Nephron (organoid): ENCODE data around the gene OCIAD1.

ENCODE experiments used
- H3K27ac Mint-ChIP-seq, 3 experiments: 2 replicates each; pipeline ENCODE4 v1.8.0; 2020; ENCODE audit warnings: mixed read lengths in 3 of 3, mild to moderate bottlenecking in 2 of 3, moderate library complexity in 1 of 3
- H3K27me3 Mint-ChIP-seq: 2 replicates; pipeline ENCODE4 v1.8.0; 2021; ENCODE audit warnings: low read depth, mild to moderate bottlenecking, moderate library complexity, mixed read lengths
- H3K36me3 Mint-ChIP-seq: 2 replicates; pipeline ENCODE4 v1.8.0; 2020; ENCODE audit warnings: low read depth, mixed read lengths
- H3K4me1 Mint-ChIP-seq: 2 replicates; pipeline ENCODE4 v1.8.0; 2020; ENCODE audit warnings: mixed read lengths
- H3K4me3 Mint-ChIP-seq, 3 experiments: 2 replicates each; pipeline ENCODE4 v1.8.0; 2020; ENCODE audit warnings: mild to moderate bottlenecking in 3 of 3, mixed read lengths in 3 of 3, moderate library complexity in 2 of 3
- H3K9me3 Mint-ChIP-seq: 2 replicates; pipeline ENCODE4 v1.8.0; 2020; ENCODE audit warnings: mixed read lengths
- TF ChIP-seq, protein P1 (sequence below), 3 experiments: fragments of 200-600 bp; sonication (generic); IDR thresholded peaks; one replicate each; pipeline ENCODE4 v1.5.0; 2021; ENCODE audit warnings: antibody characterized with exemption in 3 of 3; ENCODE audit not compliant: unreplicated experiment in 3 of 3

Gene OCIAD1

DNA sequence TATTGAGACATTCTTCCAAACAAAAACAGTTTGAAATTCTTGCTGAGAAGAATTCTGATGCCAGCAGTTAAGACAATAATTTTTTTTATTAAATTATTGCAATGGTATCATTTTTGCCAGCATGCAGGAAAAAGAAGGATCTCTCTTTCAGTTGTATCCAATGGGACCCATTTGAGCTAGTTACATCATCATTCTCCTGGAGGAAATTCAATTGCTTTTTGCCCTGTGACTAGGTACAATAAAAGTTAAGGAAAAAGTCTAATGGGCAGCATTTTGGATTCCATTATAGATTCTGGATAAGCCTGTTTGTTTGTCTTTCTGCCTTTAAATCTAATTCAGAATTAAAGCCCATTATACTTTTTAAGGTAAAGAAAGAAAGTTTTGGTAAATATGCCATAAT is 40.3 kb upstream of the OCIAD1 start:
- Mint-ChIP-seq H3K27ac (no peak overlapping the region), H3K36me3 (no peaks in the 10 kb centered on the region), H3K4me1 (peaks cover 12% of the 10 kb centered on the region), H3K4me3 (no peak overlapping the region), H3K9me3 (no peaks in the 10 kb centered on the region), H3K27me3 (no peaks in the 10 kb centered on the region)
- TF ChIP-seq, protein P1, sequence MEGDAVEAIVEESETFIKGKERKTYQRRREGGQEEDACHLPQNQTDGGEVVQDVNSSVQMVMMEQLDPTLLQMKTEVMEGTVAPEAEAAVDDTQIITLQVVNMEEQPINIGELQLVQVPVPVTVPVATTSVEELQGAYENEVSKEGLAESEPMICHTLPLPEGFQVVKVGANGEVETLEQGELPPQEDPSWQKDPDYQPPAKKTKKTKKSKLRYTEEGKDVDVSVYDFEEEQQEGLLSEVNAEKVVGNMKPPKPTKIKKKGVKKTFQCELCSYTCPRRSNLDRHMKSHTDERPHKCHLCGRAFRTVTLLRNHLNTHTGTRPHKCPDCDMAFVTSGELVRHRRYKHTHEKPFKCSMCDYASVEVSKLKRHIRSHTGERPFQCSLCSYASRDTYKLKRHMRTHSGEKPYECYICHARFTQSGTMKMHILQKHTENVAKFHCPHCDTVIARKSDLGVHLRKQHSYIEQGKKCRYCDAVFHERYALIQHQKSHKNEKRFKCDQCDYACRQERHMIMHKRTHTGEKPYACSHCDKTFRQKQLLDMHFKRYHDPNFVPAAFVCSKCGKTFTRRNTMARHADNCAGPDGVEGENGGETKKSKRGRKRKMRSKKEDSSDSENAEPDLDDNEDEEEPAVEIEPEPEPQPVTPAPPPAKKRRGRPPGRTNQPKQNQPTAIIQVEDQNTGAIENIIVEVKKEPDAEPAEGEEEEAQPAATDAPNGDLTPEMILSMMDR (IDR thresholded peaks at IDR 0.05; ENCODE audit: unreplicated experiment in 3 of 3): no peak

DNA sequence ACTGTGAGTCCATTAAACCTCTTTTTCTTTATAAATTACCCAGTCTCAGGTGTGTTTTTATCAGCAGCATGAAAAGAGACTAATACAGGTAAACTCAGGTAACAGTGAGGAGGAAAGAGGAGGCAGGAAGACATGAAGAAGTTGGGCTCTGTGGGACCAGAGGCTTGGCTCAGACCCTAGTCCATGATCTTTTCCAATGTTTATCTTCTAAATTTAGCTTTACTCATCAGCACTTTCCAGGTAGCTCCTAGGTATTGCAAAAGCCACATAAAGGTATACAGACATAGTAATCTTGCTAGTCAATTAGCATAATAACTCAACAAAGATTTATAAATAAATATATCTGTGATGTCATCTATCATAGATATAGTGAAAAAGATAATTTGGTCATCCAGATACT is 39.6 kb upstream of the OCIAD1 start:
- no peak overlapping the region for H3K27ac Mint-ChIP-seq
- no peaks in the 10 kb centered on the region for H3K36me3 Mint-ChIP-seq
- no peaks in the 10 kb centered on the region for H3K9me3 Mint-ChIP-seq
- H3K4me1 Mint-ChIP-seq: peaks cover 12% of the 10 kb centered on the region
- H3K27me3 Mint-ChIP-seq: no peaks in the 10 kb centered on the region
- no peak overlapping the region for H3K4me3 Mint-ChIP-seq
- TF ChIP-seq, protein P1 (IDR thresholded peaks at IDR 0.05; ENCODE audit: unreplicated experiment in 3 of 3): no peak

DNA sequence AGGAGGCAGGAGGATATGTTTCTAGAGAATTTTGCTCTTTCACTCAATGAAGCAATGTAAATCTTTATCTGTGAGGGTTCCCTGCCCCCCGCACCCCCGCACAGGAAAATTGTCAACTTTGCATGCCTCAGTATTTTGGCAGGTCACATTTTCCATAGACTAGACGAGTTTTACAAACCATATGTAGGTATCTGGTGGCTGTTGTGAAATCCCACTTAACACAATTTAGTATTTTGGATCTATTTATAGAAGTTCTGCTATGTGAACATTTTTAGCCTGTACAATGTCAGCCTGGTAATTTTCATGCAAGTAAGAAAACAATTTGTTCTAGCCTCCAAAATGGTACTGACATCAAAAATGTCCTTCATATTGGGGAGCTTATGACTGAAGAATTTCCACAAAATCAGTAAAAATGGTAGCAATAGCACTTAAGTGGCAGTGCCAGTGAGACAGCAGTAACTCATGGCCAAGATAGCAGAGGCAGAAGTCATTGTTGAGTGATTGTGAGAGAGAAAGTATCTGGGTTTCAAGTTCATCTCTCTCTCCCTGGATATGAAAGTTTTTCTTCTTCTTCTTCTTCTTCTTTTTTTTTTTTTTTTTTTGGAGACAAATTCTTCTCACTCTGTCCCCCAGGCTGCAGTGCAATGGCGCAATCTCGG is 38.4 kb upstream of the OCIAD1 start:
- Mint-ChIP-seq H3K36me3 (no peaks in the 10 kb centered on the region), H3K9me3 (no peaks in the 10 kb centered on the region), H3K27me3 (no peaks in the 10 kb centered on the region), H3K4me3 (no peak overlapping the region), H3K27ac (no peak overlapping the region), H3K4me1 (peaks cover 5% of the 10 kb centered on the region)
- TF ChIP-seq, protein P1 (IDR thresholded peaks at IDR 0.05; ENCODE audit: unreplicated experiment in 3 of 3): no peak

- no peak overlapping the region for H3K4me3 Mint-ChIP-seq
- TF ChIP-seq, protein P1 (IDR thresholded peaks at IDR 0.05; ENCODE audit: unreplicated experiment in 3 of 3): no peak
- no peaks in the 10 kb centered on the region for H3K27me3 Mint-ChIP-seq
- H3K36me3 Mint-ChIP-seq: no peaks in the 10 kb centered on the region
- H3K9me3 Mint-ChIP-seq: no peaks in the 10 kb centered on the region
- H3K27ac Mint-ChIP-seq: no peak overlapping the region
- peaks cover 5% of the 10 kb centered on the region for H3K4me1 Mint-ChIP-seq
These were observed 35.8 kb upstream of the OCIAD1 start for GRCh38 chr4:48795108-48795507.

DNA sequence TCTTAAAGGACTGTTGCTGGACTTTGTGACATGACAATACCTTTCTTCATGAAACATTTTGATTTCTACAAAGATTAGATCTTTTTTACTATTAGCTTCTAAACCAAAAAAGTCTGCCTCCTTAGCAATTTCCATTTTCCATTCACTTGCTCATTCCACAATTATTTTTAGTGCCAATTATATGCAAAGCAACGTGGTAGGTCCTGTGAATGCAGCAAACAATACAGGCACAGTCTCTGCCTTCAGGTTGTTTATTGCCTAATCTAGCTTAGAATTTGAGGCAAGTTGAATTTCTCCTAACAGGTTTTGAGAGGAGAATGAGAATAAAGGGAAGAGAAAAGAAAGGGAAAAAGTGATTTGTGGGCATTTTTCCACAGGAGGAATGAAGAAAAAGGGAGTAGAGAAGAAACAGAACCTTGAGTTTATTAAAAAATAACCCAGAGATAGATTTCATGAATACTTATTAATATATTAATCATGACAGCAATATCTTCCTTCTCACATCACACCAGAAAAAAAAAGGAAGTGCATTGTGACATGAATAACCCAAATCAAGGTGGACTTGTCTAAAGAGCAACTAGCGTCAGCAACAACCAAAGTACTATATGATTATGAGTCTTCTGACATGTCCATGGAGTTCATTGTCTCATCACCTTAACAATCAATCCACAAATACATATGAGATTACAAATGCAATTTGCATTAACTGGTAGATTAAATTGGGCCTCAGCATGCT is 34.5 kb upstream of the OCIAD1 start:
- Mint-ChIP-seq H3K27me3 (no peaks in the 10 kb centered on the region), H3K27ac (no peak overlapping the region), H3K36me3 (no peaks in the 10 kb centered on the region), H3K4me1 (peaks cover 5% of the 10 kb centered on the region), H3K4me3 (no peak overlapping the region), H3K9me3 (no peaks in the 10 kb centered on the region)
- TF ChIP-seq, protein P1 (IDR thresholded peaks at IDR 0.05; ENCODE audit: unreplicated experiment in 3 of 3): no peak
